Bronchial epithelial cell (primary cell): ENCODE results near the gene MCF2L2. TPM values are rescaled to one million over a fixed set of nuclear protein-coding genes. Genes with fewer than 3 reads are reported as not detected.
A peak's percentile ranks its signal among the peaks of the same experiment; 100 is the strongest.

Source experiments
- DNase-seq: peaks from one replicate; pipeline ENCODE4 v3.0.0-alpha.2; 2010; ENCODE audit warnings: low read depth
- FAIRE-seq: peaks from 2 replicates; lab custom pipeline; 2011; peaks lifted over from hg19 to GRCh38; lab: Jason Lieb, UNC
- H3K27me3 ChIP-seq: 2 replicates; pipeline ENCODE4 v1.5.1; 2011; ENCODE audit warnings: low read length; ENCODE audit not compliant: control insufficient read depth, insufficient read depth
- H3K36me3 ChIP-seq: 2 replicates; pipeline ENCODE4 v1.5.1; 2011; ENCODE audit warnings: low read length; ENCODE audit not compliant: control insufficient read depth, insufficient read depth
- H3K4me3 ChIP-seq: 2 replicates; pipeline ENCODE4 v1.5.1; 2011; ENCODE audit warnings: mild to moderate bottlenecking, low read depth, low read length, control low read depth
- total RNA-seq: library from RNA; depleted of rRNA; stranded (reverse); fragments of >200 nt; gene quantifications from 2 replicates; pipeline ENCODE4 v1.2.1, GENCODE V29; 2014
- TF ChIP-seq, protein P1 (sequence below): IDR thresholded peaks from 2 replicates; pipeline ENCODE4 v1.5.1; 2011; ENCODE audit warnings: mild to moderate bottlenecking, moderate library complexity, low read length, control low read depth, inconsistent platforms; ENCODE audit not compliant: insufficient read depth, severe bottlenecking

The MCF2L2 gene
- total RNA-seq, 1 donor from 2014 or later: 0.26 TPM

DNA sequence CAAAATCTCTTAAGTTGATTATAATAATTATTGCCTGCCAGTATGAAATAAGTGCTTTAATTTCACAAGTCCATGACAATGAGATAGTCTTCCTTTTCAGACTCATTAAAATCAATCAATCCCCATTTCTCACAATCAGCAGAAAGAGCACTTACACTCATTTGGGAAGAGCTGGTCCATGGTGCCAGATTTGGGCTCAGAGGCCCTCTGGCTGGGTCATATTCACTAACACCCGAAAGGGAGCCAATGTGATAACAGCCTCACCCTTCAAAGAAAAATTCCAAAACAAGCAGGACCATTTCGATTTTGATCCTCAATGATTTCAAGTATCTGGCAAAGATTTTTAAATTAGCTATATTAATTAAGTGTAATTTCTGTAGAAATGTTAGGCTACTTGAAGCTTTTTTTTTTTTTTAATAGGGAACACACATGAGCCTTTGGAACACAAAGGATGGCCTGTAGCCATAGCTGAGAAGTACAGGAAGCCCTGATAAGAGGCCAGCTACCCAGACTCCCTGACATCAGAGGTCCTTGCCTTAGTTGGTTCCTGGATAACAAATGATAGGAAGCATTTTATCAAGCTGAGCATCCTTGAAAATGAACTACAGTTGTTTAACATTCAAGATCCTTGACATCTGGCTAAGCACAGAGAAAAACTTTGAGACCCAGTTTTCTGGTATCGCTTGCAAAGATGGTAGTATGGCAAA lies 17.1 kb downstream of the MCF2L2 start:
- no peak overlapping the region for H3K4me3 ChIP-seq
- TF ChIP-seq, protein P1, sequence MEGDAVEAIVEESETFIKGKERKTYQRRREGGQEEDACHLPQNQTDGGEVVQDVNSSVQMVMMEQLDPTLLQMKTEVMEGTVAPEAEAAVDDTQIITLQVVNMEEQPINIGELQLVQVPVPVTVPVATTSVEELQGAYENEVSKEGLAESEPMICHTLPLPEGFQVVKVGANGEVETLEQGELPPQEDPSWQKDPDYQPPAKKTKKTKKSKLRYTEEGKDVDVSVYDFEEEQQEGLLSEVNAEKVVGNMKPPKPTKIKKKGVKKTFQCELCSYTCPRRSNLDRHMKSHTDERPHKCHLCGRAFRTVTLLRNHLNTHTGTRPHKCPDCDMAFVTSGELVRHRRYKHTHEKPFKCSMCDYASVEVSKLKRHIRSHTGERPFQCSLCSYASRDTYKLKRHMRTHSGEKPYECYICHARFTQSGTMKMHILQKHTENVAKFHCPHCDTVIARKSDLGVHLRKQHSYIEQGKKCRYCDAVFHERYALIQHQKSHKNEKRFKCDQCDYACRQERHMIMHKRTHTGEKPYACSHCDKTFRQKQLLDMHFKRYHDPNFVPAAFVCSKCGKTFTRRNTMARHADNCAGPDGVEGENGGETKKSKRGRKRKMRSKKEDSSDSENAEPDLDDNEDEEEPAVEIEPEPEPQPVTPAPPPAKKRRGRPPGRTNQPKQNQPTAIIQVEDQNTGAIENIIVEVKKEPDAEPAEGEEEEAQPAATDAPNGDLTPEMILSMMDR: no peak
- H3K27me3 ChIP-seq: no peaks in the 10 kb centered on the region
- no peak for DNase-seq
- H3K36me3 ChIP-seq: no peaks in the 10 kb centered on the region
- FAIRE-seq: peak; percentile 72

DNA sequence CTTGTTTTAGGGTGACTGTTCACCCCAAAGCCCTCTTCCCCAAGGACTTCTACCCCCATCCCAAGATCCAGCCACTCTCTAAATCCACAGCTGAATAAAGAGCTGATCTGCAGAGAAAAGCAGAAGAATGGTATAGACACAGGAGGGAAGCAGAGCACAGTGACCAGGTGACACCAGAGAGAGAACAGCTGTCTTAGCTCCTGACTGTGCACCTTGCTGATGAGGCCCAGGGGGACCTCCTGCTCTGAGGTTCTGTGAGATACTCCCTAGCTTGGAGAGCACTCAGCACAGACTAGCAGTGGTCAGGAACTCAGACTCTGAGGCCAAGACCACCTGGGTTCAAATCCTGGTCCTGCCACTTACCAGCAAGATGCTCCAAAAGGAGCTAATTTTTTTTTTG lies 17.7 kb downstream of the MCF2L2 start:
- no peaks in the 10 kb centered on the region for H3K27me3 ChIP-seq
- FAIRE-seq: no peak

DNA sequence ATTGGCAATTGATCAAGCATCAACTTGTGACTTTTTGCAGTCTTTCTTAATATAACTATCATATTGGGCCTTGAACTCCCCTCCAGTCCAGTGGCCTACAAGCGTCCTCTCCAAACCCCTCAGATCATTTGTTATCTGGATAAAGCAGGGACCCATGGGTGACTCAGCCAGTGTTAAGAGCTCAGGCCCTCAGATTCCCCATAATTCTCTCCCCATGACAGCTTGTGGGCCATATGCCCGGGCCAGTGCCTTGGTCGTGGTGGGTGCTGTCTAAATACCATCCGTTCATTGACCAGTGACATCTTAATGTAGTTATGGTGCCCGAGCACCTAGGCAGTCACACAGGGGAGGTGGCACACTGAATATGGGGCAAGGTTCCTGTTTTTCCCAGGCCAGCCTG lies 18.1 kb downstream of the MCF2L2 start:
- TF ChIP-seq, protein P1: no peak
- FAIRE-seq (no peak), DNase-seq (no peak)
- Histone ChIP-seq H3K36me3 (no peaks in the 10 kb centered on the region), H3K4me3 (no peak overlapping the region), H3K27me3 (no peaks in the 10 kb centered on the region)

More for the DNA sequence above, 17.7 kb downstream of the MCF2L2 start:
- no peak overlapping the region for H3K4me3 ChIP-seq
- no peaks in the 10 kb centered on the region for H3K36me3 ChIP-seq
- no peak for DNase-seq
- TF ChIP-seq, protein P1: no peak

DNA sequence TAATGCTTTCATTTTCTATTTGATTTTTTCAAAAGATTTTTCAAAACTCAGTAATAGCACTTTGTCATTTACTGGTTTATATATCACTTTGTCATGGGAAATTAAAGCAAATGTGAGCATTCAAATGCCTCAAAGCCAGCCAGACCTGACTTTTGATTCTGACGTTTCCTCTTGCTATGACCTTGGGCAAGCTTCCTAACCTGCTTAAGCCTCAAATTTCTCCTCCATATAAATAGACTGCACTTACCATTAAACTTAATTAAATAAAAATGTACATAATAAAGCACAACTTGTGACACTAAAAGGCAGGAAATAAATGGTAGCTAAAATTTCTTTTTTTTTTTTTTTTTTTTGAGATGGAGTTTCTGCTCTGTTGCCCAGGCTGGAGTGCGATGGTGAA lies 19.2 kb downstream of the MCF2L2 start:
- TF ChIP-seq, protein P1: no peak
- FAIRE-seq (no peak), DNase-seq (no peak)
- Histone ChIP-seq H3K36me3 (no peaks in the 10 kb centered on the region), H3K27me3 (no peaks in the 10 kb centered on the region), H3K4me3 (no peak overlapping the region)

DNA sequence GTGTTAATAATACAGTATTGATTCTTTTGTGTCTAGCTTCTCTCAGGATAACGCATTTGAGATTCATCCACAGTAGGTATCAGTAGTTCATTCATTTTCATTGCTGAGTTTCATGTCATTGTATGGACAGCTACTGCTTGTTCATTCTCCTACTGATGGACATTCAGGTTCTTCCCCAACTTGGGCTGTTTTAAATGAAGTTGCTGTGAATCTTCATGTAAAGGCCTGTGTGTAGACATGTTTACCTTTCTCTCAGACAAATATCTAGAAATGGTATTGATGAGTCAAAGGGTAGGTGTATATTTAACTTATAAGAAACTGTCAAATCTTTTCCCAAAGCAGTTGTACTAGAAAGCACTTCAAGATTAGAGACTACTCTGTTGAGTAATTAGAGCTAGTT lies 26.7 kb downstream of the MCF2L2 start:
- no peak for FAIRE-seq
- Histone ChIP-seq H3K36me3 (no peaks in the 10 kb centered on the region), H3K4me3 (no peak overlapping the region), H3K27me3 (peaks cover 2% of the 10 kb centered on the region)
- TF ChIP-seq, protein P1: no peak
- DNase-seq: no peak

DNA sequence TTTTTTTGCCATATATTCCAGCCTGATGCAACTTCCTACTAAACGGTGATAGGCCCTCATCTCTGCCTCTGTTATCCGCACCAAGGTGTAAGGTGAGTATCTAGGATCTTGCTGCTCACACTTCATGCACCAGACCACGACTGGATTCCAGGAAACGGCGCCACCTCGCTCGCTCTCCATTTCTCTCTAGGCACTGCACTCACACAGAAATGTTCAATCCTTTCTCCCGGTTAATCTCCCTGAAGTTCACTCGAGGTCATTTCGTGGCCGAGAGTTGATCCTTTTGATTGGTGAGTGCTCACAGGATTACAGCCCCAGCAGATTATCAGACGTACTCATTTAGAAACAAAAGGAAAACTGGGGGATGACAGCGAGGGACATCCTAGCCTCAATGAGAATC lies 28.1 kb downstream of the MCF2L2 start:
- no peak overlapping the region for H3K4me3 ChIP-seq

More for the DNA sequence above, 28.1 kb downstream of the MCF2L2 start:
- TF ChIP-seq, protein P1: no peak
- no peak for DNase-seq
- H3K27me3 ChIP-seq: peaks cover 2% of the 10 kb centered on the region
- FAIRE-seq: no peak
- H3K36me3 ChIP-seq: no peaks in the 10 kb centered on the region
